B cell (primary cell): ENCODE measurements around the gene TENT4A. TPM values are rescaled to one million over a fixed set of nuclear protein-coding genes. Genes with fewer than 3 reads are reported as not detected.

Experiments used
- ATAC-seq: fragments of 200-7000 bp; cut with Tn5 transposase; one replicate; pipeline ENCODE4 v1.10.0; 2021; ENCODE audit warnings: low read depth, mild to moderate bottlenecking, moderate number of reproducible peaks, moderate library complexity
- CTCF ChIA-PET: fragments of 350-600 bp; sonication (Branson Sonifier 250); formaldehyde crosslinking; loops from one replicate; lab custom pipeline; 2021; ENCODE audit warnings: antibody characterized with exemption, inconsistent platforms; lab: Charles Lee
- POLR2A ChIA-PET: fragments of 350-600 bp; sonication (Branson Sonifier 250); formaldehyde crosslinking; loops from one replicate; lab custom pipeline; 2021; ENCODE audit warnings: antibody characterized with exemption; lab: Charles Lee
- DNase-seq: peaks from one replicate; pipeline ENCODE4 v3.0.0; 2013
- H2AFZ ChIP-seq: 2 replicates; pipeline ENCODE4 v1.6.1; 2012; ENCODE audit warnings: mild to moderate bottlenecking, low read depth, low read length; ENCODE audit not compliant: insufficient read depth, poor library complexity, severe bottlenecking
- H3K27ac ChIP-seq, 2 donors: 1 replicate in 1 of 2; 2 replicates in 1 of 2; pipeline ENCODE4 v1.5.1; 2012 to 2013; ENCODE audit warnings: low read length in 2 of 2, mild to moderate bottlenecking in 2 of 2, moderate library complexity in 1 of 2
- H3K27me3 ChIP-seq, 4 experiments: fragments of 200-600 bp in 1 of 4; sonication (generic) in 1 of 4; replicated peaks in 1 of 4; 1 replicate in 2 of 4; 2 replicates in 2 of 4; pipeline versions ENCODE4 v1.6.1 to v1.7.0; 2013 to 2016; ENCODE audit warnings: low read length in 3 of 4, mild to moderate bottlenecking in 2 of 4, mixed read lengths in 1 of 4, moderate library complexity in 1 of 4; ENCODE audit not compliant: insufficient read depth in 4 of 4, control insufficient read depth in 3 of 4; ENCODE audit errors: control extremely low read depth in 1 of 4
- H3K36me3 ChIP-seq, 2 experiments: replicated peaks in 1 of 2; 1 replicate in 1 of 2; 2 replicates in 1 of 2; pipeline versions ENCODE4 v1.6.1 to v1.7.1; 2013; ENCODE audit warnings: low read length in 1 of 2; ENCODE audit not compliant: insufficient read depth in 2 of 2, control insufficient read depth in 1 of 2; ENCODE audit errors: control extremely low read depth in 1 of 2, extremely low read depth in 1 of 2
- H3K4me1 ChIP-seq, 2 donors: fragments of 200-600 bp in 1 of 2; sonication (generic) in 1 of 2; 1 replicate in 1 of 2; 2 replicates in 1 of 2; pipeline versions ENCODE4 v1.5.1 to v1.6.1; 2013 to 2017; ENCODE audit warnings: low read length in 2 of 2; ENCODE audit not compliant: control insufficient read depth in 2 of 2, insufficient read depth in 2 of 2
- H3K4me2 ChIP-seq: replicated peaks from 2 replicates; pipeline ENCODE3; 2012; ENCODE audit warnings: mild to moderate bottlenecking, low read depth, low read length; ENCODE audit not compliant: poor library complexity, severe bottlenecking
- H3K4me3 ChIP-seq, 5 experiments: fragments of 200-600 bp in 1 of 5; sonication (generic) in 1 of 5; 1 replicate in 3 of 5; 2 replicates in 2 of 5; pipeline versions ENCODE4 v1.5.1 to v1.7.0; 2011 to 2016; ENCODE audit warnings: low read length in 4 of 5, mild to moderate bottlenecking in 4 of 5, low read depth in 2 of 5, control low read depth in 1 of 5, moderate library complexity in 1 of 5; ENCODE audit not compliant: insufficient read depth in 1 of 5; ENCODE audit errors: control extremely low read depth in 1 of 5, extremely low read depth in 1 of 5
- H3K79me2 ChIP-seq: fragments of 200-600 bp; sonication (generic); one replicate; pipeline ENCODE4 v1.6.0; 2016; ENCODE audit warnings: low read length; ENCODE audit not compliant: control insufficient read depth, insufficient read depth
- H3K9ac ChIP-seq: fragments of 200-600 bp; sonication (generic); 2 replicates; pipeline ENCODE4 v1.6.1; 2017; ENCODE audit warnings: mild to moderate bottlenecking, low read length, moderate library complexity
- H3K9me3 ChIP-seq, 3 donors: one replicate each; pipeline versions ENCODE4 v1.6.1 to v1.7.1; 2013; ENCODE audit warnings: low read length in 2 of 3; ENCODE audit not compliant: control insufficient read depth in 2 of 3, insufficient read depth in 1 of 3; ENCODE audit errors: control extremely low read depth in 1 of 3
- H4K20me1 ChIP-seq: 2 replicates; pipeline ENCODE4 v1.6.0; 2012; ENCODE audit warnings: mild to moderate bottlenecking, low read length; ENCODE audit not compliant: insufficient read depth, control insufficient read depth, poor library complexity, severe bottlenecking
- H3K27ac Mint-ChIP-seq: one replicate; pipeline ENCODE4 v1.8.0; 2021; ENCODE audit warnings: mixed read lengths
- H3K27me3 Mint-ChIP-seq: one replicate; pipeline ENCODE4 v1.8.0; 2021; ENCODE audit warnings: mixed read lengths
- H3K4me1 Mint-ChIP-seq: one replicate; pipeline ENCODE4 v1.8.0; 2021; ENCODE audit warnings: mixed read lengths
- H3K4me3 Mint-ChIP-seq: one replicate; pipeline ENCODE4 v1.8.0; 2021; ENCODE audit warnings: mixed read lengths
- H3K9me3 Mint-ChIP-seq: one replicate; pipeline ENCODE4 v1.8.0; 2022; ENCODE audit warnings: mixed read lengths; ENCODE audit not compliant: insufficient read depth
- EZH2 ChIP-seq: IDR thresholded peaks from 2 replicates; pipeline ENCODE4 v1.6.1; 2012; ENCODE audit warnings: borderline replicate concordance, low read depth, mild to moderate bottlenecking, moderate library complexity, low read length; ENCODE audit not compliant: insufficient read depth, poor library complexity, severe bottlenecking
- WGBS: methylation state at CpG from one replicate; pipeline ENCODE4 v1.1.5; 2013; ENCODE audit warnings: missing lambda C conversion rate; ENCODE audit not compliant: insufficient coverage; 5-methylcytosine and 5-hydroxymethylcytosine counted together
- intact Hi-C: fragments of 100-400 bp; cut with micrococcal nuclease; formaldehyde crosslinking; loops from one replicate; pipeline ENCODE4 v1.10.0; 2022
- polyA plus RNA-seq: library from polyadenylated mRNA; depleted of rRNA; stranded (reverse); fragments of >200 nt; gene quantifications from 2 replicates; pipeline ENCODE4 v1.2.3, GENCODE V29; 2012
- total RNA-seq, 2 donors: library from RNA; stranded (reverse); fragments of 120-200 nt in 1 of 2; gene quantifications; 1 replicate in 1 of 2; 2 replicates in 1 of 2; pipeline versions ENCODE4 v1.2.3 to v1.2.4, GENCODE V29; 2013 to 2022
- TF ChIP-seq, protein P1 (sequence below): fragments of 200-600 bp; IDR thresholded peaks from one replicate; pipeline ENCODE4 v1.8.0; 2022; ENCODE audit warnings: antibody characterized with exemption, mild to moderate bottlenecking

The TENT4A gene
- total and polyA plus RNA-seq, 2 donors (not counting 1 experiment from before 2014, with no cell fraction given) = 18.5 to 63.6 TPM

GRCh38 chr5:6768590-6769230 is 55.5 kb downstream of the TENT4A start:
- Mint-ChIP-seq H3K27ac (no peak overlapping the region), H3K27me3 (peaks cover 8% of the 10 kb centered on the region), H3K4me1 (peaks cover 1% of the 10 kb centered on the region), H3K4me3 (no peak overlapping the region), H3K9me3 (no peaks in the 10 kb centered on the region)
- Histone ChIP-seq H3K27me3 (no peaks in the 10 kb centered on the region), H3K9me3 (peaks cover 0 to 5% (median 0%) of the 10 kb centered on the region in 3 donors), H4K20me1 (no peaks in the 10 kb centered on the region), H3K79me2 (no peaks in the 10 kb centered on the region), H3K36me3 (no peaks in the 10 kb centered on the region), H3K4me2 (no peak overlapping the region), H3K4me3 (no peak overlapping the region), H2AFZ (no peak overlapping the region), H3K9ac (no peak overlapping the region), H3K4me1 (no peaks in the 10 kb centered on the region), H3K27ac (no peak overlapping the region)
- ATAC-seq = no peak
- no peak for DNase-seq
- intact Hi-C loops = loop anchor here (5.0 kb wide), 1 partner anchor 979 kb away; no protein-coding TSS in a partner anchor
- WGBS = 93% methylated on average over 12 of the region's 12 CpGs
- ChIA-PET CTCF (no interaction called here), POLR2A (no interaction called here)
- TF ChIP-seq EZH2 = no peak

GRCh38 chr5:6770826-6771607 is 57.8 kb downstream of the TENT4A start:
- CTCF ChIA-PET = no interaction called here

More at GRCh38 chr5:6770826-6771607, 57.8 kb downstream of the TENT4A start:
- H3K27ac ChIP-seq = no peak overlapping the region
- Mint-ChIP-seq H3K4me3 (no peak overlapping the region), H3K27me3 (peaks cover 15% of the 10 kb centered on the region), H3K4me1 (peaks cover 6% of the 10 kb centered on the region), H3K9me3 (no peaks in the 10 kb centered on the region), H3K27ac (no peak overlapping the region)
- no peak for ATAC-seq
- peaks cover 0 to 11% (median 2%) of the 10 kb centered on the region in 4 experiments for H3K27me3 ChIP-seq
- no peaks in the 10 kb centered on the region for H3K79me2 ChIP-seq
- 86% methylated on average over 9 of the region's 11 CpGs for WGBS
- H3K9ac ChIP-seq = no peak overlapping the region
- no peak overlapping the region for H2AFZ ChIP-seq
- no peaks in the 10 kb centered on the region for H4K20me1 ChIP-seq
- H3K9me3 ChIP-seq = peaks cover 0 to 4% (median 0%) of the 10 kb centered on the region in 3 donors
- no peaks in the 10 kb centered on the region for H3K4me1 ChIP-seq
- no peak overlapping the region for H3K4me2 ChIP-seq
- DNase-seq = no peak
- no peak for TF ChIP-seq EZH2
- TF ChIP-seq, protein P1, sequence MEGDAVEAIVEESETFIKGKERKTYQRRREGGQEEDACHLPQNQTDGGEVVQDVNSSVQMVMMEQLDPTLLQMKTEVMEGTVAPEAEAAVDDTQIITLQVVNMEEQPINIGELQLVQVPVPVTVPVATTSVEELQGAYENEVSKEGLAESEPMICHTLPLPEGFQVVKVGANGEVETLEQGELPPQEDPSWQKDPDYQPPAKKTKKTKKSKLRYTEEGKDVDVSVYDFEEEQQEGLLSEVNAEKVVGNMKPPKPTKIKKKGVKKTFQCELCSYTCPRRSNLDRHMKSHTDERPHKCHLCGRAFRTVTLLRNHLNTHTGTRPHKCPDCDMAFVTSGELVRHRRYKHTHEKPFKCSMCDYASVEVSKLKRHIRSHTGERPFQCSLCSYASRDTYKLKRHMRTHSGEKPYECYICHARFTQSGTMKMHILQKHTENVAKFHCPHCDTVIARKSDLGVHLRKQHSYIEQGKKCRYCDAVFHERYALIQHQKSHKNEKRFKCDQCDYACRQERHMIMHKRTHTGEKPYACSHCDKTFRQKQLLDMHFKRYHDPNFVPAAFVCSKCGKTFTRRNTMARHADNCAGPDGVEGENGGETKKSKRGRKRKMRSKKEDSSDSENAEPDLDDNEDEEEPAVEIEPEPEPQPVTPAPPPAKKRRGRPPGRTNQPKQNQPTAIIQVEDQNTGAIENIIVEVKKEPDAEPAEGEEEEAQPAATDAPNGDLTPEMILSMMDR = no peak
- no peak overlapping the region for H3K4me3 ChIP-seq
- no peaks in the 10 kb centered on the region for H3K36me3 ChIP-seq
- POLR2A ChIA-PET = no interaction called here
- intact Hi-C loops = no loop called here
